NCI-H128 (cell line): Measurements from ENCODE around the gene LRGUK.
"Not testable (repeated sequence)": the region's sequence is repeated elsewhere in the genome, so short reads cannot be mapped to it uniquely, and the experiment has no call there.

Experiments used
- DNase-seq: peaks from one replicate; lab custom pipeline; 2025; ENCODE audit not compliant: unreplicated experiment; lab: John Stamatoyannopoulos, UW

The LRGUK gene

DNA sequence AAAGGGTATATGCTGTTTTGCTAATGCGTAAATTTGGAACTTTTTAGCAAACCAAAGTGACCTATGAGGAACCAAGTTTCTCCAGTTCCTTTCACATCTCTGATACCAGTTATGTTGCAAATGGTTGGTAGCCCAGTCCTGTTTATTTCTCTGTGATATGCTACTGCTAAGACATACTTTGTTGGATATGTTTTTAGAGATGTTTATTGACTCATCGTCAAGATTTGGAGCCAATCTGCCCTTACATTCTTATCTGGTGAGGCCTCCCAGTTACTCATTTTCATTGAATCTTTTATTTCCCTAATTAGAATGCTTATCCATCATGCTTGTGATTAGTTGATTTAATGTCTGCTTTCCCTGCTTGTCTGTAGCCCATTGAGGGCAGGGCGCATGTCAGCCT is 58.9 kb downstream of the LRGUK start:
- DNase-seq: no peak

DNA sequence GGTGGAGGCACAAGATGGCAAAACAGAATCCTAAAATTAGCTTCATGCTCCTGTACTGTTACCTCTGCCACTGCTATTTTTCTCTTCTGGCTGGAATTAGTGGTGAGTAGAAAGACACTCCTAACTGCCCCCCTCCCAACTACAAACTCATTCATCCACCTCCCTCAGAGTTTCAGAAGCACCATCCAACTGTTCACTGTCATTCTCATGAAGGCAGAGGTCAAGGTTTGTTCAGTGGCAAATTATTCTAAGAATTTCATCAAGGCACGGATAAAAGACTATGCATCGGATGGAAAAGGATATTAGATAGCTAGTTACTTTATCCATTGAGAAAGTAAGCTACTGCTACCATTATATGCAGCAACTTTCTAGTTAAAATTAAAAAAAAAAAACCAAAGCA is 59.7 kb downstream of the LRGUK start:
- no peak for DNase-seq

GRCh38 chr7:134187893-134188292 is 60.8 kb downstream of the LRGUK start:
- no peak for DNase-seq

- no peak for DNase-seq
These were observed 61.2 kb downstream of the LRGUK start for GRCh38 chr7:134188311-134188710.

- DNase-seq: no peak
These were observed 62.4 kb downstream of the LRGUK start for GRCh38 chr7:134189559-134189958.

- DNase-seq: no peak
These were observed 64.7 kb downstream of the LRGUK start for GRCh38 chr7:134191876-134192275.

- DNase-seq: no peak
These were observed 66.1 kb downstream of the LRGUK start for GRCh38 chr7:134193240-134193639.

- no peak for DNase-seq
These were observed 68.1 kb downstream of the LRGUK start for GRCh38 chr7:134195252-134195651.

GRCh38 chr7:134196439-134196838 is 69.3 kb downstream of the LRGUK start:
- DNase-seq: no peak

DNA sequence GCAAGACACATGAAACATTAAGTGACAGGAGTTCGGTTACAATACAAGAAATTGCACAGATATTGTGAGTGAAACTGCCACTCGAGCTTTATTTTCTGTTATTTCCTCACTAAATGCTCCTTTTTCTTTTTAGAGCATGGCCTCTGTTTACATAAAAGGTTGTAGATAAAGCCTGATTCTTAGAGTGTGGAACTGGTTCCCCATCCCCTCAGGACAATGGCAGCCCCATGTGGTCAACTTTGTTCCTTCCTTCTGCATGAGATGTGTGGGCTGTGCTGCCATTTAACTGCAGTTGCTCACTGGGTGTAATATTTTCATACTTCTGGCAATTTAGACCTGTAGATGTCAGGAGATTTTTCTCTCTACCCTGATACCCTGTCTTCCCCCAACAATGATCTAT is 70.2 kb downstream of the LRGUK start:
- no peak for DNase-seq

GRCh38 chr7:134200970-134201369 is 73.8 kb downstream of the LRGUK start:
- DNase-seq: no peak

GRCh38 chr7:134201569-134202261 is 74.6 kb downstream of the LRGUK start:
- DNase-seq: no peak

DNA sequence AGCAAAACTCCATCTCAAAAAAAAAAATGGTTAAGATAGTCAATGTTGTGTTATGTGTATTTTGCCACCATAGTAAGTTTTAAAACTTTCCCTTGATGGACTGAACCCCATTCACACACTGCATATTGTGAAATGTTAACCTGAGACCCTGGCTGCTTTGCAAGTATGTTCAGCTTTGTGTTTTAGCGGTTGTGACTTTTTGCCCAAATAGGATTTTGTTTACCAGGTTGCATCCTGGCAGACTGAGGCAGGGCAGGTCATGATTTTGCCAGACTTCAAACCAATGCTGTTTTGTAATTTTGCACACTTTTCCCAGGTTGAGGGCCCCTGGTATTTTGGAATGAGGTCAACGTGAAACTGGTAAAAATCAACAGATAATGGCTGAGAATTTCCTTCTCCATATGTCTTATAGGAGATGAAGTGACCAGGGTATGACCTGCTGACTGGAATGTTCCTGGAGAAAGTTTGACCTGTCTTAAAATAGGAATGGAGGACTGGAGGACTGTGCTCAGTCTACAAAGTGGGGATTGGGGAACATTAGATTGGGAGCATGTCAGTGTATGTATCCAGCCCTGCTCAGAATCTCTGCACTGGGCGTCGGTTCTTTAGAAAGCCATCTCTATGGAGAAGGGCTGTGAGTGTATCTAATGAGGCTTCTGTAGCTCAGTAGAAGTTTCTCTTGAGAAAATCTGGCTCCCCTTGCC is 76.2 kb downstream of the LRGUK start:
- no peak for DNase-seq

GRCh38 chr7:134209322-134210015 is 82.3 kb downstream of the LRGUK start:
- no peak for DNase-seq

DNA sequence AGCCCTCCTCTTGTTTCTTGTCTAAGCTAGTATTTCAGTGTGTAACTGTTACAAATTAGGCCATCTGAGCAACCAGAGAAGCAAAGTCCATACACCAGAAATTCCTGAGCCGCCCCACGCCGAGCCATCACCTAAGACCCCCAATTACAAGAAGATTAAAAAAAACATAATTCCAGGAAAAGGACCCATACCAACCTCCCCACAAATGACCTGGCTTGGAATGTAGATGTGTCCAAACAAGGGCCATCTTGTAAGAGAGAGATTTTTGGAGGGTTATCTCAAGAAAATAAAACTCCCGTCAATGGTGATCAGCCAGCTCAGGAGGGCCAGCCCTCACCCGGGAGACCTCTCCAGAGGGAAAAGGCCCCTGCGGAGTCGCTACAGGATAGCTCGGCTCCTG is 83.1 kb downstream of the LRGUK start:
- no peak for DNase-seq

DNA sequence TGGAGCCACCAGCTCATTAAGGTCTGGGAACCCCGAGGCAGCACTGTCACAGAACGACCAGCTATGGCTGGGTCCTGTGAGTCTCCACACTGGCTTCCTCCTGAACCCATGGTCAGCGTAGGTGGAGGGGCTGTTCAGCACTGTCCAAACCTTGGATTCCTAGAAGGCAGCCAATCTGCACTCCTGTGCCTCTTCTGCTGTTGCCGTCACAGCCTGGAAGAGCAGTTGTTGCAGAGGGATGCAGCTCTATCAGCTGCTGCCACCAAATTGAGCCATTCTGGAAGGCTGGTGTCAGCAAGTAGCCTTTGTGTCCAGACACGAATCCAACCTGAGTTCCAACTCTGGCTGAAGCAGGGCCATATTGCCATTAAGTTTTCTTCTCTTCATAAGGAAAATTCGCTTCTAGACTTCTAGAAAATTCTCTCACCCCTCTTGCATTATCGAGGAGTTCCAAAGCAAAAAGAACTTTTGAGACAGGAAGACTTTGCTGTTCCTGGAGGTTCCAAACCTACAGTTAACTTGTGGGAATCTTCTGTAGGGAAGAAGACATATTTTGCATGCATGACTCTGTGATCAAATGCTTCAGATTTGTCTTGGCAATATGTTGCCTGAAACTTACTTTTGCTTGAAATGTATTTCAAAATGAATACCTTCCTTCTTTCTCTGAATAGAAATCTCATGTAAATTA is 84.0 kb downstream of the LRGUK start:
- no peak for DNase-seq

DNA sequence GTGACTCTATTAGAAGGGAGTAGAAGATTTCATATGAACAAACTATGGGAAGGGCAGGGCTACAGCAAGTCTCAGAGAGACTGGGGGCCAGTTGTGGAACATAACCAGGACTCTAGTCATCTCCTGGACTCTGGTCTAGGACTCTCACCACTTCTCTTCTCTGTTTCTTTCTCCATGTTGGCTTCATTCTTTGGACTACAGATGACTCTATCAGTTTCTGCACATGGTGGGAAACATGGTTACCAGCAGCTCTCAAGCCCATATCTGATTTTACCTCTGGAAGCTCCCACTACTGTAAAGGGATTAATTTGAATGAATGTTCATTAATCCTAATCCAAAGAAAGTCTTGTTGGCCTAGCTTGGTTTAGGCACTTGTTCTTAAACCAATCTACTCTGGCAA is 84.7 kb downstream of the LRGUK start:
- no peak for DNase-seq

DNA sequence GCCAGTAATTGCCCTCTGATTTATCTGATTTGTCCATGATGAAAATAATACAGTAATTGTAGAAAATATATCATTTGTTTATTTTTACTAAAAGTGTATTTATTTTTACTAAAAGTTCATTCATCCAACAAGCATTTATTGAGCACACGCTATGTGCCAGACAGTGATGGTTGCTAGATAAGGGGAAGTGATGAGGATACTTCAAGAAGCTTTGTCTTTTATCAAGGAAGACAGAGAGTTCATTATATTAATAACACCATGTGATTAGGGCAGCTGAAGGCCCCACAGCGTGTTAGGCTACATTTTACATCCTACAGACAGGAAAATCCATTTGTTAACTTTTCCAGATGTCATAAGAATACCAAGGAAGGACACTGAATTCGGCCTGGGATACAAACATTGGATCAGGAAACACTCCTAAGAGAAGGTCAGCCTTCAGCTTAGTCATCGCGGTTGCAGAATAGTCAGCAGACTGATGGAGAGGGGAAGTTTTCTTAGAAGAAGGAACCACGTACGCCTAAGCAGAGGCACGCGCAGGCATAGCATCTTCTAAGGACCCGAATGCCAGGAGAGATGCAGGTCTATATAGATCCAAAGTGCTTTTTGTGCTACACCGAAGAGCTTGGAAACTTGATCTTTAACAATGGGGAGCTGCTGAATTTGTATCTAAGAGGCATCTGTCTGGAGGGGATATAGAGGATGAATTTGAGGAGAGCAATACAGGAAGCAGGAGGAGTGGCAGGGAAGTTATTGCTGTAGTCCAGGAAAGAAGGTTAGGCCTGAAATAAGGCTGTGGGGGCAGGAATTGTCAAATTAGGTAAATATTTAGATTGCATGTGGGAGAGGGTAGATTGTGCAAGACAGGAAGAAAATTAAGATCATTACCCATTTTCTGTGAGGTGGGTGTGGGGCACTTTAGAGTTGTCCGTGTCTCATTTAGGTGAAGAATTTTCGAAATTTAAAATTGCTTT is 85.7 kb downstream of the LRGUK start:
- no peak for DNase-seq

GRCh38 chr7:134220236-134220635 is 93.1 kb downstream of the LRGUK start:
- DNase-seq: no peak

DNA sequence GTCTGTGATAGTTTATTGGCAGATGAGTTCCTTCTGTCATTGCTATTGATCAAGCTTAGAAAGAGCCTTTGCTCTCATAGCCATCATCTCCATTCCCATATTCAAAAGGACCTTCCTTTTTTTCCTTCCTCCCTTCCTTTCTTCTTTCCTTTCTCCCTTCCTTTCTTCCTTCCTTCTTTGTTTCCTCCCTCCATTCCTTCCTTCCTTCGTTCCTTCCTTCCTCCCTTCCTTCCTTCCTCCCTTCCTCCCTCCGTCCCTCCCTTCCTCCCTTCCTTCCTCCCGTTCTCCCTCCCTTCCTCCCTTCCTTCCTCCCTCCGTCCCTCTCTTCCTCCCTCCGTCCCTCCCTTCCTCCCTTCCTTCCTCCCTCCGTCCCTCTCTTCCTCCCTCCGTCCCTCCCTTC is 104.2 kb downstream of the LRGUK start:
- not testable (repeated sequence) for DNase-seq
